HG02763 (cell line): Measurements from ENCODE around the gene SPDYC.

ENCODE experiments used
- ATAC-seq: cut with Tn5 transposase; IDR thresholded peaks from one replicate; pipeline ENCODE4 v1.9.1; 2021; ENCODE audit warnings: mild to moderate bottlenecking, moderate library complexity; ENCODE audit not compliant: unreplicated experiment

SPDYC gene

DNA sequence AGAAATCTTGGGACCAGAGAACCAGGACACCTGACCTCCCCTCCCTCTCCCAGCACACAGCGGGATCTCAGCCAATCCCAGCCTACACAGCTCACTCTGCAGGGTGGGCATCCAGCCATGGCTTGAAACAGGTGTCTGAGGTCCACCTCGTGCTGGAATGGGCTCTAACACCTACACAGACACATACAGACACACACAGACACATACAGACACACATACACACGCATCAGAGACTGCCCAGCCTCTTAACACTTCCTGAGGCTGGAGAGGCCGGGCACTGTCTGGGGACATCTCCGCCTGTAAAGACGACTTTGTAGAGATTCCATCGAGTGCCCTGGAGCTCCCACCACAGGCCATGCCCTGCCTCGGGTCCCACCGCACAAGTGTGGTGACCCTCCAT lies 48.4 kb downstream of the SPDYC start:
- no peak for ATAC-seq

DNA sequence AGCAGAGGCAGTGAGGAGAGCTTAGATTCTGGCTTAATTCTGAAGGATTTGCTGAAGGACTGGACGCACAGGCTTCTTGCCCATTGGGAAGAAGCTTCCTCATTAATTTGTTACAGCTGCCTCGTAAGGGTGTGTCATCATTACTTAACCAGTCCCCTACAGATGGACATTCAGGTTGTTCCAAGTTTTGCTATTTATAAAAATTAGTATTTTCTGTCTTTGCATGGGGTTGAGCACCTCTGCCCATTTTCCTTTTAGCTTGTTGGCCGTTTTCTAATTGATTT lies 49.8 kb downstream of the SPDYC start:
- no peak for ATAC-seq

DNA sequence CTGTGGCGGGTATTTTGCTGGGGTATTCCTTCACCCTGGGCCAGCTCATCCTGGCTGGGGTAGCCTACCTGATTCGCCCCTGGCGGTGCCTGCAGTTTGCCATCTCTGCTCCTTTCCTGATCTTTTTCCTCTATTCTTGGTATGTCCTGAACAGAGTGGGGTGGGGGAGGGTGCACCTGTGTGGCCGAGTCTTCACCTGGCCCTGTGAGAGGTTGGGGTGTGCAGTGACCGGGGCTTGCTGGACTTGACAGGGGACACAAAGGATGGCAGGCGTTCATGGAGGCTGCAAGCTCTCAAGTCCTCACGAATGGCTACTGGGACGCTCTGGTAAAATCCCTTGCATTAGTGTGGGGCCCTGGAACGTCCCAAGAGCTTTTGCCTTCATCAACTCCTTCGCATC lies 51.0 kb downstream of the SPDYC start:
- ATAC-seq = no peak
